HepG2 (cell line): ENCODE results near the gene IL1RAPL2.

Experiments used
- BRD4 ChIP-seq: sonication (generic); formaldehyde crosslinking; IDR thresholded peaks from 2 replicates; pipeline ENCODE4 v1.4.0; 2020; ENCODE audit warnings: missing genetic modification reagents
- CTCF ChIP-seq: sonication (generic); formaldehyde crosslinking; IDR thresholded peaks from 2 replicates; pipeline ENCODE4 v1.5.0; 2020; ENCODE audit warnings: mild to moderate bottlenecking, missing genetic modification reagents, moderate library complexity
- GRHL1 ChIP-seq: sonication (generic); formaldehyde crosslinking; conservative IDR thresholded peaks from 2 replicates; pipeline ENCODE4 v1.8.0; 2022; ENCODE audit warnings: missing genetic modification reagents
- HIVEP1 ChIP-seq: sonication (generic); formaldehyde crosslinking; IDR thresholded peaks from 2 replicates; pipeline ENCODE4 v1.4.0; 2020; ENCODE audit warnings: mild to moderate bottlenecking, missing genetic modification reagents
- KAT8 ChIP-seq: IDR thresholded peaks from 2 replicates; pipeline ENCODE4 v1.6.1; 2016; ENCODE audit warnings: missing genetic modification reagents, missing compliant biosample characterization
- TAF1 ChIP-seq: sonication (generic); formaldehyde crosslinking; IDR thresholded peaks from 2 replicates; pipeline ENCODE4 v1.4.0; 2020; ENCODE audit warnings: missing genetic modification reagents
- ZBTB49 ChIP-seq: sonication (generic); formaldehyde crosslinking; IDR thresholded peaks from 2 replicates; pipeline ENCODE4 v1.4.0; 2020; ENCODE audit warnings: missing genetic modification reagents, borderline replicate concordance
- ZNF251 ChIP-seq: sonication (generic); formaldehyde crosslinking; IDR thresholded peaks from 2 replicates; pipeline ENCODE4 v1.9.0; 2021; ENCODE audit warnings: mild to moderate bottlenecking, missing genetic modification reagents
- ZNF282 ChIP-seq: fragments of 450-650 bp; IDR thresholded peaks from 2 replicates; pipeline ENCODE4 v1.6.1; 2018; ENCODE audit not compliant: partially characterized antibody
- ZNF770 ChIP-seq: sonication (generic); formaldehyde crosslinking; IDR thresholded peaks from 2 replicates; pipeline ENCODE4 v1.5.0; 2020; ENCODE audit warnings: mild to moderate bottlenecking, missing genetic modification reagents

GRCh38 chrX:105816517-105816916, 1250.5 kb downstream of the IL1RAPL2 start:
- TF ChIP-seq TAF1 (no peak), BRD4 (no peak), ZNF251 (CRISPR knock-in tag) (no peak), ZNF282 (no peak), ZNF770 (CRISPR knock-in tag) (no peak), ZBTB49 (CRISPR knock-in tag) (no peak), CTCF (no peak), GRHL1 (CRISPR knock-in tag) (no peak), KAT8 (CRISPR knock-in tag) (no peak), HIVEP1 (no peak)
